Left renal pelvis (tissue), 4 donors: ENCODE measurements around the gene POLR2B. TPM values are rescaled to one million over a fixed set of nuclear protein-coding genes. Genes with fewer than 3 reads are reported as not detected.

ENCODE experiments used
- DNase-seq, 4 donors: peaks; one replicate each; pipeline ENCODE4 v3.0.0-alpha.2; 2013; ENCODE audit warnings: low read depth in 4 of 4, low spot score in 3 of 4
- polyA plus RNA-seq, 4 donors: library from polyadenylated mRNA; unstranded; fragments of 120-200 nt; gene quantifications; one replicate each; pipeline ENCODE4 v1.2.1, GENCODE V29; 2013; ENCODE audit not compliant: insufficient read length in 4 of 4

Gene POLR2B
- polyA plus RNA-seq, 4 donors, result 91.8 to 121 (median 108) TPM

GRCh38 chr4:57077550-57078343, 99.1 kb downstream of the POLR2B start:
- no peak for DNase-seq

GRCh38 chr4:57078685-57079521, 100.2 kb downstream of the POLR2B start:
- DNase-seq, result no peak

Other genes starting within 250 kb of the POLR2B start
- gene SPINK2, start 157.2 kb upstream of the POLR2B start, polyA plus RNA-seq, result not detected
- 10 to 100 TPM; 37.5 to 63.1 (median 55.4) TPM for gene REST, start 71.0 kb upstream of the POLR2B start, polyA plus RNA-seq
- gene NOA1, start 1.3 kb upstream of the POLR2B start, polyA plus RNA-seq, result 10 to 100 TPM; 17.1 to 22.9 (median 20.7) TPM
- 100 to 1,000 TPM; 107 to 755 (median 531) TPM for gene IGFBP7, start 131.5 kb downstream of the POLR2B start, polyA plus RNA-seq